Retinal pigment epithelial cell (primary cell): ENCODE results near the gene KSR2.
"Not testable (repeated sequence)": the region's sequence is repeated elsewhere in the genome, so short reads cannot be mapped to it uniquely, and the experiment has no call there.

ENCODE experiments used
- DNase-seq: peaks from one replicate; pipeline ENCODE4 v3.0.0-alpha.2; 2010; ENCODE audit warnings: low read depth
- H3K4me3 ChIP-seq: 2 replicates; pipeline ENCODE4 v1.5.1; 2011; ENCODE audit warnings: mild to moderate bottlenecking, low read length, control low read depth, moderate library complexity
- TF ChIP-seq, protein P1 (sequence below): conservative IDR thresholded peaks from 2 replicates; pipeline ENCODE4 v1.5.1; 2011; ENCODE audit warnings: low read depth, low read length, control low read depth, inconsistent platforms

Gene KSR2

DNA sequence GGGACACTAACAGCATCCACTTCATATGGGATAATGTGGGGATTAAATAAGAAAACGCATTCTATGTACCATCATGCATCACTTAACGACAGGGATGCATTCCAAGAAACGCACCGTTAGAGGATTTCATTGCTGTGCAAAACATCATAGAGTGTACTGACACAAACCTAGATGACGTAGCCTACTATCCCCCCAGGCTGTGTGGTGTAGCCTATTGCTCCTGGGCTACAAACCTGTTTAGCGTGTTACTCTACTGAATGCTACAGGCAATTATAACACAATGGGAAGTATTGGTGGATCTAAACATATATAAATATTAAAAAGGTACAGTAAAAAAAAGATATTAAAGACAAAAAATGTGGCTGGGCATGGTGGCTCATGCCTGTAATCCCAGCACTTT lies 230.6 kb downstream of the KSR2 start:
- DNase-seq = no peak
- TF ChIP-seq, protein P1, sequence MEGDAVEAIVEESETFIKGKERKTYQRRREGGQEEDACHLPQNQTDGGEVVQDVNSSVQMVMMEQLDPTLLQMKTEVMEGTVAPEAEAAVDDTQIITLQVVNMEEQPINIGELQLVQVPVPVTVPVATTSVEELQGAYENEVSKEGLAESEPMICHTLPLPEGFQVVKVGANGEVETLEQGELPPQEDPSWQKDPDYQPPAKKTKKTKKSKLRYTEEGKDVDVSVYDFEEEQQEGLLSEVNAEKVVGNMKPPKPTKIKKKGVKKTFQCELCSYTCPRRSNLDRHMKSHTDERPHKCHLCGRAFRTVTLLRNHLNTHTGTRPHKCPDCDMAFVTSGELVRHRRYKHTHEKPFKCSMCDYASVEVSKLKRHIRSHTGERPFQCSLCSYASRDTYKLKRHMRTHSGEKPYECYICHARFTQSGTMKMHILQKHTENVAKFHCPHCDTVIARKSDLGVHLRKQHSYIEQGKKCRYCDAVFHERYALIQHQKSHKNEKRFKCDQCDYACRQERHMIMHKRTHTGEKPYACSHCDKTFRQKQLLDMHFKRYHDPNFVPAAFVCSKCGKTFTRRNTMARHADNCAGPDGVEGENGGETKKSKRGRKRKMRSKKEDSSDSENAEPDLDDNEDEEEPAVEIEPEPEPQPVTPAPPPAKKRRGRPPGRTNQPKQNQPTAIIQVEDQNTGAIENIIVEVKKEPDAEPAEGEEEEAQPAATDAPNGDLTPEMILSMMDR = no peak
- no peak overlapping the region for H3K4me3 ChIP-seq

DNA sequence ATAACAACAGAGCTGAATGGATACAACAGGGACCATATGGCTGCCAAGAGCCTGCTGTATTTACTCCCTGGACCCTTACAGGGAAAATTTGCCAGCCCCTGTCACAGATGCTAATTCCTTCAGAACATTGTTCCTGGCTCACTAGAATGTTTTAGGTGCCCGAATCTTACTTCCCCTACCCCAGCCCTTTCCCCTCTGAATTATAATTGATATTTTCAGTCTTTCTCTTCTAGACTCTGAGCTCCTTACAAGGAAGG lies 235.3 kb downstream of the KSR2 start:
- no peak for DNase-seq
- H3K4me3 ChIP-seq = no peak overlapping the region
- TF ChIP-seq, protein P1 = no peak

DNA sequence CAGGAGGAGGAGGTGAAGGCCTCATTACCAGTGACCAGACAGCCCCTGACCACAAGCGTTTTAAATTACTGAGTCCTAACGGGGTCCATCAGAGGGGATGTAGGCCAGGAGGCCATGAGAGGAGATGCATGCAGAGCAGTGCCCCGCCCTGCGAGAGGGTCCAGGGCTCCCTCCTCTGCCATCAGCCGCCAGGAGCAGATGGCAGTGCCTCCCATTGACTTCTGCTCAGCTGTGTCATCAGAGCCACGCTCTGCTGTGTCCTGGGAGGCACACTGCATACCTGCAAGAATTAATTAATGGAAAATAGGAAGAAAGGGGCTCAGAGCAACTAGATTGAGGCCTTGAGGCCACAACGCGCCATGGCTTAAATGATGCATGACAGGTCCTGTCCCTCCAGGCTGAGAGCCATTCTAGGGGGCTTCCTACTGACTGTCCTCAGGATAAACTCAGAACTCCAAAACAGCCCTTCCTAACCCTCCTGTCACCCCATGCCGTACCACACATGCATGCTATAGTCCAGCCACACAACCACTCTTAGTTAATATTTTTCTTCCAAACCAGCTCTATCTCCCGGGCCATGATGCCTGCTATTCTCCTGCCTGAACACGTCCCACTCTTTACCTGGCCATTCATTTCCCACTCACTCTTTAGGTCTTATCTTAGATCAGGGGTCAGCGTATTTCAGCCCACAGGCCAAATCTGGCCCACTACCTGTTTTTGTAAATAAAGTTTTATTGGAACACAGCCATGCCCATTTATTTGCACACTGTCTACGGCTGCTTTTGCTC lies 235.8 kb downstream of the KSR2 start:
- TF ChIP-seq, protein P1 = no peak
- no peak for DNase-seq
- H3K4me3 ChIP-seq = no peak overlapping the region

DNA sequence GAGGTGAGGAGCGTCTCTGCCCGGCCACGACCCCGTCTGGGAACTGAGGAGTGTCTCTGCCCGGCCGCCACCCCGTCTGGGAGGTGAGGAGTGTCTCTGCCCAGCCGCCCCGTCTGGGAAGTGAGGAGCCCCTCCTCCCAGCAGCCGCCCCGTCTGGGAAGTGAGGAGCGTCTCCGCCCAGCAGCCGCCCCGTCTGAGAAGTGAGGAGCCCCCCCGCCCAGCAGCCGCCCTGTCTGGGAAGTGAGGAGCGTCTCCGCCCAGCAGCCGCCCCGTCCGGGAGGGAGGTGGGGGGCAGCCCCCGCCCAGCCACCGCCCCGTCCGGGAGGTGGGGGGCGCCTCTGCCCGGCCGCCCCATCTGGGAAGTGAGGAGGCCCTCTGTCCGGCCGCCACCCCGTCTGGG lies 237.7 kb downstream of the KSR2 start:
- not testable (repeated sequence) for H3K4me3 ChIP-seq, DNase-seq

DNA sequence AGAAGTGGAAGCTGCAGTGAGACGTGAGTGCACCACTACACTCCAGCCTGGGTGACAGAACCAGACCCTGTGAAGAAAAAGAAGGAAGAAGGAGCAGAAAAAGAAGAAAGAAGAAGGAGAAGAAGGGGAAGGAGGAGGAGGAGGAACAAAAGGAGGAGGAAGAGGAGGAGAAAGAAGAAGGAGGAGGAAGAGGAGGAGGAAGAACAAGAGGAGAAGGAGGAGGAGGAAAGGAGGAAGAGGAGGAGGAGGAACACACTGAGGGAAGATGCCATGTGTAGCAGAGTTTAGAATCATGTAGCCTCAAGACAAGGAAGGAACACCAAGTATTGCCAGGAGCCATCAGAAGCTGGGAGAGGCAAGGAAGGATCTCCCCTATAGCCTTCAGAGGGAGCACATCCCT lies 241.5 kb downstream of the KSR2 start:
- no peak for DNase-seq
- TF ChIP-seq, protein P1 = no peak
- H3K4me3 ChIP-seq = no peak overlapping the region

DNA sequence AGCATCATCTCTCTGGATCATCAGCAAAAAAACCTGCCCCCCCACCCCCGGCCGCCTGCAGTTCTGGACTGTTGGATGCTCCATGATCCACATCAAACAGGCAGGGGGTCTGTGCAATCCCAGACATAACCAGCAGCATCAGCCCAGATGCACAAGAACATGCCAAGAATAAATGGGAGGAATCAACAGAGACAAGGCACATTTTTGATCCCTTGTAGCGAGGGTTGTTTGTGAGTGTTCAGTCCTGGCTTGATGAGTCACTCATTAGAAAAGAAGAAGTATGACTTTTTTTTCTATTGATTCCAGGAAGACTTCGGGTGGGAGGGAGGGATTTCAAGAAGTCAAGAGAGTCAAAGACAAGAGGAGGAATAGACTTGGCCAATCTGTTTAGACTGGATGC lies 244.2 kb downstream of the KSR2 start:
- no peak for DNase-seq
- TF ChIP-seq, protein P1 = no peak
- H3K4me3 ChIP-seq = no peak overlapping the region

DNA sequence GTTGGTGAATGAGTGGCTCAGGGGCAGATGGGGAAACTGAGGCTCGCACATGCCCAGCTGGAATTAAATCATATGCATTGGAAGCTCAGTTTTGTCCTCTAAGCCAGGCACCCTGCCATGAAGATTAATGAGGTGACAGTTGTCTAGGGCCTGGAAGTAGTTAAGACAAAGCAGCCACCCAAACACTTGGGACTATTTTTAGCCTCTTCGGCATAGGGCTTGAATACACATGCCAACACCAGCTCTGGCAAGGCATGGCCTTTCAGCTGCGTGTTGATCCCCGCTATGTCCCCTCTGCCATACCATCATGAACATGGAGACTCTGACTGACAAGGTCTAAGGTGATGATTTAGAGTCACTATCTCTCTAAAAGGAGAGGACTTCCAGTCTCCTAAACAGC lies 250.2 kb downstream of the KSR2 start:
- DNase-seq = no peak
- TF ChIP-seq, protein P1 = no peak
- H3K4me3 ChIP-seq = no peak overlapping the region
